ENCODE measurements around the gene DCLRE1C.
"Not testable (repeated sequence)": the region's sequence is repeated elsewhere in the genome, so short reads cannot be mapped to it uniquely, and the experiment has no call there.

DCLRE1C gene

GRCh38 chr10:14942950-14943338 is 11.0 kb downstream of the DCLRE1C start:
- DNase-seq = not testable (repeated sequence)

- not testable (repeated sequence) for DNase-seq
Observed at GRCh38 chr10:14942147-14942949, 11.5 kb downstream of the DCLRE1C start.

- not testable (repeated sequence) for DNase-seq
Observed at GRCh38 chr10:14938971-14939370, 14.9 kb downstream of the DCLRE1C start.

GRCh38 chr10:14936584-14936983 is 17.3 kb downstream of the DCLRE1C start:
- DNase-seq = no peak

- DNase-seq = no peak
Observed at GRCh38 chr10:14930610-14931009, 23.3 kb downstream of the DCLRE1C start.

- no peak for DNase-seq
Observed at GRCh38 chr10:14926722-14927416, 27.0 kb downstream of the DCLRE1C start.

- DNase-seq = no peak
Observed at GRCh38 chr10:14926061-14926470, 27.8 kb downstream of the DCLRE1C start.

- DNase-seq = no peak
Observed at GRCh38 chr10:14925268-14925667, 28.6 kb downstream of the DCLRE1C start.

GRCh38 chr10:14924013-14924412 is 29.9 kb downstream of the DCLRE1C start:
- no peak for DNase-seq

- no peak for DNase-seq
Observed at GRCh38 chr10:14918964-14919363, 34.9 kb downstream of the DCLRE1C start.

- no peak for DNase-seq
Observed at GRCh38 chr10:14917827-14918226, 36.1 kb downstream of the DCLRE1C start.

- DNase-seq = no peak
Observed at GRCh38 chr10:14916600-14916999, 37.3 kb downstream of the DCLRE1C start.

GRCh38 chr10:14911801-14912200 is 42.1 kb downstream of the DCLRE1C start:
- DNase-seq = no peak

GRCh38 chr10:14910953-14911352 is 42.9 kb downstream of the DCLRE1C start:
- DNase-seq = no peak

- DNase-seq = no peak
Observed at GRCh38 chr10:14909101-14909500, 44.8 kb downstream of the DCLRE1C start.

GRCh38 chr10:14907591-14907990 is 46.3 kb downstream of the DCLRE1C start:
- DNase-seq = not testable (repeated sequence)

- no peak for DNase-seq
Observed at GRCh38 chr10:14906765-14907164, 47.1 kb downstream of the DCLRE1C start.

GRCh38 chr10:14905890-14906289 is 48.0 kb downstream of the DCLRE1C start:
- no peak for DNase-seq

- DNase-seq = no peak
Observed at GRCh38 chr10:14904864-14905263, 49.0 kb downstream of the DCLRE1C start.

- peak; percentile 3 for DNase-seq
Observed at GRCh38 chr10:14904316-14904732, 49.6 kb downstream of the DCLRE1C start.

- no peak for DNase-seq
Observed at GRCh38 chr10:14891151-14891550, 62.7 kb downstream of the DCLRE1C start.

GRCh38 chr10:14889318-14889717 is 64.6 kb downstream of the DCLRE1C start:
- DNase-seq = no peak

- no peak for DNase-seq
Observed at GRCh38 chr10:14884082-14884481, 69.8 kb downstream of the DCLRE1C start.

- no peak for DNase-seq
Observed at GRCh38 chr10:14880229-14880628, 73.7 kb downstream of the DCLRE1C start.

GRCh38 chr10:14879928-14880193 is 74.0 kb downstream of the DCLRE1C start:
- no peak for DNase-seq

All from NCI-H2171 (cell line).